Measurements from ENCODE around the gene PHYH.
A peak's percentile ranks its signal among the peaks of the same experiment; 100 is the strongest.
"Not testable (repeated sequence)": the region's sequence is repeated elsewhere in the genome, so short reads cannot be mapped to it uniquely, and the experiment has no call there.

The PHYH gene

GRCh38 chr10:13299437-13300287, at the start of gene PHYH:
TSS of gene PHYH (minus strand) at chr10:13300064. CDS start at chr10:13300042, 22 bp downstream.
- peak; percentile 95 for DNase-seq (ENCODE audit: low read depth, low spot score)

- DNase-seq (ENCODE audit: low read depth, low spot score), result peak; percentile 84
These were observed 48.6 kb upstream of the PHYH start, which contains the start of gene SEPHS1 for GRCh38 chr10:13348216-13349017. TSS of gene SEPHS1 (minus strand) at chr10:13348293. CDS start at chr10:13344950, 3,343 bp downstream.

DNA sequence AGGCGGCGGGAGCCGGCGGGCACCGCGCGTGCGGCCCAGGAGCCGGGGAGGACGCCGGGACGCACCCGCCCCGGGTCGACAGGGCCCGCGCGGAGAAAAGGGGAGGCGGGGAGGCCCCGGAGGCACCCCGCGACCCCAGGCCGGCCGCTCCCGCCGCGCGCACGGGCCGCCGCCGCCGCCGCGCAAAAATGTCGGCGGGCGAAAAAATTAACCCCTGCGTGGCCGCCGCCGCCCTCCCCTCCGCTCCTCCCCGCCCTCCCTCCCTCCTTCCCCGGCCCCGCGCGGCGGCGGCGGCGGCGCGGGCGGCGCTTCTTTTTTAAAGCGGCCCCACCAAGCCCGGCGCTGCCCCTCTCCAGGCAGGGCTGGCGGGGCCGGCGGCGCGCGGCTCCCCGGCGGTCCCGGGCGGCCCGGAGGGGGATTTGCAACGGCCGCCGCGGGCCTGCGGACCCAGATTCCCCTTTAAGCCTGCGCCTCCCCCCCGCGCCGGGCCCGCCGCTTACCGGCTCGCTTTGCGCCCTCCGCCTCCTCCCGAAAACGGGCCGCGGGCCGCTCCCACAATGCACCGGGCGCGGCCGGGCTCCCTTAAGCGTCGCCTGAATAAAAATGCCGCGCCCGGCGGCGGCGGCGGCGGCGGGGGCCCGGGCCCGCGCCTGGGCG, 47.8 kb upstream of the PHYH start:
- peak; percentile 92 for DNase-seq (ENCODE audit: low read depth, low spot score)

GRCh38 chr10:13347043-13347499, 47.2 kb upstream of the PHYH start:
- peak; percentile 70 for DNase-seq (ENCODE audit: low read depth, low spot score)

GRCh38 chr10:13346283-13347042, 46.6 kb upstream of the PHYH start:
- DNase-seq (ENCODE audit: low read depth, low spot score), result peak; percentile 48

DNA sequence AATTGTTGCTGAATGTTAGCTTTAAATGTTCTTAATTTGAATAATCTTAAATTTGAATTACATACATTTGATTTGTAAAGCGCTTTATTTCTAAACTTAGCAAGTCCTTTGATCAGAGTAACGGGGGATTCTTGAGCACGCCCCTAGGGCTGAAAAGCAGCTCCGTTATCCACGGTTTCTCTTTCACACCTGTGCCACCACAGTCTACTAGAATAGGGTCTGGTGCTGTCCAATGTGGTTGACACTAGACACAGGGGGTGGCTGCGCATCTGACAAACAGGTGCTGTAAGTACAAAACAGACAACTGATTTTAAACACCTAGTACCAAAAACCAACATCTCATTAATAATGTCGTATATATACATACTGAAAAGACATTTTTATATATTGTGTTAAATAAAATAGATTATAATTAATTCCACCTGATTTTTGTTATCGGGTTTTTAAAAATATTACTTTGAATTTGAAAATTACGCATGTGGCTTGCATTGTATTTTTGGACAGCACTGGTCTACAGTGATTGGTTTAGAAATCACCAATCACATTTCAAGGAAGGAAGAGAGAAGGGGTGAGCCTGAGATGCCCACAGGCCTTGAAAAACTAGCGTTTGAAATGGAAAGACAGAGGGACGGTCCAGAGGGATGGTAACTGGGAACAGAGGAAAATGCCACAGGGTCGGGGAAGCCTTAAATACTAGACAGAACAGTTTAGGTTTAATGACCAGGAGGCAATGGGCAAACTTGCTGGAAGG, 40.9 kb upstream of the PHYH start:
- no peak for DNase-seq (ENCODE audit: low read depth, low spot score)

- DNase-seq (ENCODE audit: low read depth, low spot score), result no peak
These were observed 40.2 kb upstream of the PHYH start for GRCh38 chr10:13340068-13340467.

GRCh38 chr10:13338390-13339110, 38.7 kb upstream of the PHYH start:
- no peak for DNase-seq (ENCODE audit: low read depth, low spot score)

GRCh38 chr10:13337827-13338196, 37.9 kb upstream of the PHYH start:
- DNase-seq (ENCODE audit: low read depth, low spot score), result no peak

GRCh38 chr10:13337128-13337826, 37.4 kb upstream of the PHYH start:
- no peak for DNase-seq (ENCODE audit: low read depth, low spot score)

- no peak for DNase-seq (ENCODE audit: low read depth, low spot score)
These were observed 36.0 kb upstream of the PHYH start for GRCh38 chr10:13335881-13336280.

GRCh38 chr10:13334556-13334955, 34.7 kb upstream of the PHYH start:
- no peak for DNase-seq (ENCODE audit: low read depth, low spot score)

DNA sequence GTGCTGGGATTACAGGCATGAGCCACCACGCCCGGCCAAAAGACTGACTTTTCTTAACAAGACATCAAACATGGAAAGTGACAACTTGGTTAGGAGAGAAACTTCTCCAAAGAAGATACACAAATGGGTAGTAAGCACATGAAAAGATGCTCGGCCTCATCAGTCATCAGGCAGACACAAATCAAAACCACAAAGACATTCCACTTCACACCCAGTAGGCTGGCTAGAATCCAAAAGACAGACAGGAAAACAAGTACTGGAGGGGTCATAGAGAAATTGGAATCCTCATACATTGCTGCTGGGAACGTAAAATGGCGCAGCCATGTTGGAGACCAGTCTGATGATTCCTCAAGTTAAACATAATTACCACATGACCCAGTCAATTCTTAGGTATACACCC, 31.8 kb upstream of the PHYH start:
- peak; percentile 38 for DNase-seq (ENCODE audit: low read depth, low spot score)

DNA sequence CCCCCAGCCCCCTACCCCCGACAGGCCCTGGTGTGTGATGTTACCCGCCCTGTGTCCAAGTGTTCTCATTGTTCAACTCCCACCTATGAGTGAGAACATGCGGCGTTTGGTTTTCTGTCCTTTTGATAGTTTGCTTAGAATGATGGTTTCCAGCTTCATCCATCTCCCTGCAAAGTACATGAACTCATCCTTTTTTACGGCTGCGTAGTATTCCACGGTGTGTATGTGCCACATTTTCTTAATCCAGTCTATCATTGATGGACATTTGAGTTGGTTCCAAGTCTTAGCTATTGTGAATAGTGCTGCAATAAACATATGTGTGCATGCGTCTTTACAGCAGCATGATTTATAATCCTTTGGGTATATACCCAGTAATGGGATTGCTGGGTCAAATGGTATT, 31.1 kb upstream of the PHYH start:
- not testable (repeated sequence) for DNase-seq (ENCODE audit: low read depth, low spot score)

GRCh38 chr10:13329565-13329964, 29.7 kb upstream of the PHYH start:
- DNase-seq (ENCODE audit: low read depth, low spot score), result no peak

- DNase-seq (ENCODE audit: low read depth, low spot score), result no peak
These were observed 28.7 kb upstream of the PHYH start for GRCh38 chr10:13328613-13329012.

DNA sequence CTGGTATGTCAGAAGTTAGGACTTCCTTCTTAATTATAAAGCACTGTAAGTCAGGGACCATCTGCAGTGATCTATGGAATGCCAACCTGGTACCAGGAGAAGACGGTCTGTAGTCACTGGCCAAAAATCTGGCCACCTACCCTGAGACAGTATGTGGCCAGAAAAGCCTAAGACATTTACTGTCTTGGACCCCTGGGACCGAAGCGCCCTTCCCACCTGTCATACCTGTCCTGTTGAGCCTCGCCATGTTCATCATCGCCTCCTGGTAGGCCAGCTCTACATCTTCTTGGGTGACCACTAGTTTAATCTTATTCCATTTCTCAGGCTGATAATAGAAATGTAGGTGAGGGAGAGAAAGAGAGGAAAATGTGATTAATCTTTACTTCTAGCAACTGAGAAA, 28.3 kb upstream of the PHYH start:
- DNase-seq (ENCODE audit: low read depth, low spot score), result no peak

DNA sequence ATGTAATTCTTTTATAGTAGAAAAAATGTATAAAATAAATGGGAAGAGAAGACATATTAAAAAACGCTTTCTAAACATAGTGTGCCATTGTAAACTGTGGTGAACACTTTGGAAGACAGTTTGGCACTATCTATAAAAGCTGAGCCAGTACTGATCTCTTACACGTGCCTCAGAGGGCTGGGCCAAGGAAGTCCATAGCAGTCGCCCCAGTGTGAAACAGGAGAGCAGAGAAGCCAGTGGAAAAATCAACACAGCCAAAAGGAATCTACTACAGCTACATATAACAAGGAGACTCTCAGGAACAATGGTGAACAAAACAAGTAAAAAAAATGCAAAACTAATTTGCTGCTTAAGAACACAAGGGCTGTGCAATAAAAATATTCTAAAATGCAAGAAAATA, 27.7 kb upstream of the PHYH start:
- no peak for DNase-seq (ENCODE audit: low read depth, low spot score)

GRCh38 chr10:13322615-13323148, 22.8 kb upstream of the PHYH start:
- no peak for DNase-seq (ENCODE audit: low read depth, low spot score)

Measured in astrocyte of the hippocampus (primary cell).